GM12875 (cell line): Measurements from ENCODE around the gene LSM8.

ENCODE experiments used
- H3K4me3 ChIP-seq: one replicate; pipeline ENCODE4 v1.5.1; 2011; ENCODE audit warnings: low read depth, low read length, control low read depth
- TF ChIP-seq, protein P1 (sequence below): IDR thresholded peaks from 2 replicates; pipeline ENCODE4 v1.5.1; 2011; ENCODE audit warnings: low read depth, mild to moderate bottlenecking, control low read depth, inconsistent platforms, low read length, moderate library complexity, borderline replicate concordance; ENCODE audit not compliant: insufficient read depth

The LSM8 gene

DNA sequence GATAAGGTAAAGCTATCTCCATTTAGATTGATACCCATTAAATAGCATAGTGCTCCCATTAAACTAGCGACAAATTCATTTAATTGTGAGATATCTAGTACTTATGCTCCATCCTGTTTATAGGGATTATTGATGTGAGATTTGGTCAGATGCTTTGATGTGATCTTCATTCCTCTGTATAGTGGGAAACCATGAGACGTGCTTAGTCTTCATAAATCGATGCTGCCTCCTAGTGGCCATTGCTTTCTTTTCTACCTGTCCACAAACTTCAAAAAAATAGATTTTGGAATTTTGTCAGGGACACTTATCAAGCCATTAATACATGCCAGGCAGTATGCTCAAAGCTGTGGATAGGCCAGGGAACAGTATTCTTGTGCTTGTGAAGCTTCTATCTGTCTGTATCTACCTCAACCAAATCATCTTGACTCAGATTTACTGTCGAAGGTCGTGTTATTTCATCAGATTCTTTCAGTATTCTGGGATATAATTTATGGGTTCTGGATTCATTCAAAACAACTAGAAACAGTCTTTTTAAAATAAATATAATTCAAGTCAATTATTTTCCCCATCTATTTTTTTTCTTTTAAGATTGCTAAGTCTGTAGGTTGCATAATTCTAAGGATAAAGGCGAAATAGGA lies 12.0 kb downstream of the LSM8 start:
- TF ChIP-seq, protein P1, sequence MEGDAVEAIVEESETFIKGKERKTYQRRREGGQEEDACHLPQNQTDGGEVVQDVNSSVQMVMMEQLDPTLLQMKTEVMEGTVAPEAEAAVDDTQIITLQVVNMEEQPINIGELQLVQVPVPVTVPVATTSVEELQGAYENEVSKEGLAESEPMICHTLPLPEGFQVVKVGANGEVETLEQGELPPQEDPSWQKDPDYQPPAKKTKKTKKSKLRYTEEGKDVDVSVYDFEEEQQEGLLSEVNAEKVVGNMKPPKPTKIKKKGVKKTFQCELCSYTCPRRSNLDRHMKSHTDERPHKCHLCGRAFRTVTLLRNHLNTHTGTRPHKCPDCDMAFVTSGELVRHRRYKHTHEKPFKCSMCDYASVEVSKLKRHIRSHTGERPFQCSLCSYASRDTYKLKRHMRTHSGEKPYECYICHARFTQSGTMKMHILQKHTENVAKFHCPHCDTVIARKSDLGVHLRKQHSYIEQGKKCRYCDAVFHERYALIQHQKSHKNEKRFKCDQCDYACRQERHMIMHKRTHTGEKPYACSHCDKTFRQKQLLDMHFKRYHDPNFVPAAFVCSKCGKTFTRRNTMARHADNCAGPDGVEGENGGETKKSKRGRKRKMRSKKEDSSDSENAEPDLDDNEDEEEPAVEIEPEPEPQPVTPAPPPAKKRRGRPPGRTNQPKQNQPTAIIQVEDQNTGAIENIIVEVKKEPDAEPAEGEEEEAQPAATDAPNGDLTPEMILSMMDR = peak; percentile 64
- no peak overlapping the region for H3K4me3 ChIP-seq

DNA sequence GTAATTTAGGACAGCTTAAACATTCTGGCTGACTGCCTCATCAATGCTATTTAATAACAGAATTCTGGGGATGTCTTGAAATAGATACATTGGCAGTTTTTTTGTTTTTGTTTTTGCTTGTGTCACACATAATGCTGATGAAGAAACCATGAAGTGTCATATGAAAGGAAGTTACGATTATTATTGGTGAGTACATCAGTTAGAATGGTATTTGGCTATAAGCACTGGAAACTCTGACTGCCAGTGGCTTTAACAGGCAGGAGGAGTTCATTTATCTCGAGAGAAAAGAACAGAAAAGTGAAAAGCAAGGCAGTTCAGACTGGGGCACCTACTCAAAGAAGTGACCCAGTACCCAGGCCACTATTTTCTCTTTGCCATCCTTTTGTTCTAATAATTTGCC lies 18.1 kb downstream of the LSM8 start:
- TF ChIP-seq, protein P1 = no peak
- H3K4me3 ChIP-seq = no peak overlapping the region

- TF ChIP-seq, protein P1 = no peak
- peak overlapping the region; percentile 53 for H3K4me3 ChIP-seq
Measured at GRCh38 chr7:118214051-118214832, 30.3 kb downstream of the LSM8 start.

GRCh38 chr7:118214833-118215182 lies 30.8 kb downstream of the LSM8 start:
- TF ChIP-seq, protein P1 = no peak
- peak overlapping the region; percentile 53 for H3K4me3 ChIP-seq

- no peak overlapping the region for H3K4me3 ChIP-seq
- TF ChIP-seq, protein P1 = no peak
Measured at GRCh38 chr7:118217210-118217619, 33.3 kb downstream of the LSM8 start.

GRCh38 chr7:118218413-118219156 lies 34.6 kb downstream of the LSM8 start:
- TF ChIP-seq, protein P1 = no peak
- H3K4me3 ChIP-seq = no peak overlapping the region
